Lower leg skin (tissue), 4 donors: ENCODE data around the gene CDR2. TPM values are rescaled to one million over a fixed set of nuclear protein-coding genes. Genes with fewer than 3 reads are reported as not detected.

Experiments used
- DNase-seq, 2 donors: peaks; one replicate each; pipeline ENCODE4 v3.0.0-alpha.2; 2019; ENCODE audit warnings: low spot score in 2 of 2
- H3K4me3 ChIP-seq: fragments of 200-600 bp; sonication (generic); 2 replicates; pipeline ENCODE4 v1.5.1; 2017; ENCODE audit warnings: mild to moderate bottlenecking, low read depth; ENCODE audit not compliant: poor library complexity, severe bottlenecking
- POLR2A ChIP-seq, 2 donors: fragments of 450-650 bp; IDR thresholded peaks; one replicate each; pipeline ENCODE4 v1.6.1; 2016 to 2017; ENCODE audit warnings: antibody characterized with exemption in 2 of 2, mild to moderate bottlenecking in 1 of 2, moderate library complexity in 1 of 2
- WGBS, 2 donors: methylation state at CpG; one replicate each; pipeline ENCODE4 v1.1.5; 2018; 5-methylcytosine and 5-hydroxymethylcytosine counted together
- intact Hi-C: fragments of 100-400 bp; cut with DNase I; formaldehyde crosslinking; loops from one replicate; pipeline ENCODE4 v1.15.0; 2023; ENCODE audit warnings: low total_unique reads
- total RNA-seq, 4 donors: library from RNA; depleted of rRNA; stranded (reverse); fragments of >200 nt; gene quantifications; one replicate each; pipeline ENCODE4 v1.1.0, GENCODE V29; 2016
- TF ChIP-seq, protein P1 (sequence below), 3 donors: fragments of 450-650 bp; IDR thresholded peaks; one replicate each; pipeline ENCODE4 v1.5.1; 2016; ENCODE audit warnings: antibody characterized with exemption in 3 of 3, mild to moderate bottlenecking in 3 of 3, moderate library complexity in 2 of 3

Gene CDR2
- total RNA-seq, 4 donors from 2014 or later, result 8.5 to 30.3 (median 16.2) TPM

DNA sequence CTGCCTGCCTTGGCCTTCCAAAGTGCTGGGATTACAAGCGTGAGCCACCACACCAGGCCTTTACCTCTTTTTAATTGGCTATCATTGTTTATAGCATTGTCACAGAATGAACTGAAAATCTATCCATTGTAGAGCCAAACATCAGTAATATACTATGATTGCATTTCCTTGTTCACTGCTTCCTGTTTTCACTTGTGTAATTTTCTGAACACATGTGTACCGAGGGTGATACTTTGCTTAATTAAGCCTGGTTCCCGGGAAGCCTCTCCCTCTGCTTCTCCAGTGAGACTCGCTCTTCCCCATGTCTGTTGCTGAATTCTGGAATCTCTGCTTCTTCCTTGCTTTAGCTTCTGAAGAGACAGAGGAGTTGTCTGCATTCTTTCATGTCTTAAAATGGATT is 44.1 kb downstream of the CDR2 start:
- H3K4me3 ChIP-seq, result no peak overlapping the region
- intact Hi-C loops, result no loop called here
- WGBS, 2 donors, result 69 to 73% methylated on average over 4 of the region's 4 CpGs
- TF ChIP-seq POLR2A (IDR thresholded peaks at IDR 0.05), result no peak
- TF ChIP-seq, protein P1, sequence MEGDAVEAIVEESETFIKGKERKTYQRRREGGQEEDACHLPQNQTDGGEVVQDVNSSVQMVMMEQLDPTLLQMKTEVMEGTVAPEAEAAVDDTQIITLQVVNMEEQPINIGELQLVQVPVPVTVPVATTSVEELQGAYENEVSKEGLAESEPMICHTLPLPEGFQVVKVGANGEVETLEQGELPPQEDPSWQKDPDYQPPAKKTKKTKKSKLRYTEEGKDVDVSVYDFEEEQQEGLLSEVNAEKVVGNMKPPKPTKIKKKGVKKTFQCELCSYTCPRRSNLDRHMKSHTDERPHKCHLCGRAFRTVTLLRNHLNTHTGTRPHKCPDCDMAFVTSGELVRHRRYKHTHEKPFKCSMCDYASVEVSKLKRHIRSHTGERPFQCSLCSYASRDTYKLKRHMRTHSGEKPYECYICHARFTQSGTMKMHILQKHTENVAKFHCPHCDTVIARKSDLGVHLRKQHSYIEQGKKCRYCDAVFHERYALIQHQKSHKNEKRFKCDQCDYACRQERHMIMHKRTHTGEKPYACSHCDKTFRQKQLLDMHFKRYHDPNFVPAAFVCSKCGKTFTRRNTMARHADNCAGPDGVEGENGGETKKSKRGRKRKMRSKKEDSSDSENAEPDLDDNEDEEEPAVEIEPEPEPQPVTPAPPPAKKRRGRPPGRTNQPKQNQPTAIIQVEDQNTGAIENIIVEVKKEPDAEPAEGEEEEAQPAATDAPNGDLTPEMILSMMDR (IDR thresholded peaks at IDR 0.05), result no peak
- DNase-seq, result no peak

DNA sequence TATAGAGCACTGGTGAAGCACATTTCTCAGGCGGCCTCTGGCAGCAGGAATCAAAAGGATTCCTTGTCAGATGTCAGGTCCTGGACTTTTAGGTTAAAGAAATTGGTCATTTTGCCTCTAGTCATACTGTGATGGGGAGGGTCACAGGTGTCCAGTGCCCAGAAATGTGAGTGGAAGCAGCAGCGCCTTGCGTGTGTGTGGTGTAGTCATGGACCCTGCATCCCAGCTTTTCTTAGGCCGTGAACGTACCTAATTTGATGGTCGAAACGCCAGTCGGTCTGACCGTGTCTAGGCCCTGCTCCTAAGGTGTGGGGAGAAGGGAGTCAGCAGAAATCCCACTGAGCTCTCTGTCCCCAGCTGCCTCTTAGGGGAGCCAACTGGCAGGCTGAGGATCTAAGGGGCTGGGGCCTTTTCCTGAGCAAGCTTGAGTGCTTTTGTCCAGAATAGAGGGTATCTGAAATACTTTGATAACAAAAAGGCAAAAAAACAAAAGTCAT is 45.2 kb downstream of the CDR2 start:
- DNase-seq, result peak in 1 of 2 donors; percentile 68
- no peak for TF ChIP-seq POLR2A (IDR thresholded peaks at IDR 0.05)
- TF ChIP-seq, protein P1 (IDR thresholded peaks at IDR 0.05), result no peak
- WGBS, 2 donors, result 91 to 96% methylated on average over 9 of the region's 9 CpGs
- intact Hi-C loops, result loop anchor here (10.0 kb wide), 1 partner anchor 46 kb away; the partner anchor contains the start of gene CDR2
- H3K4me3 ChIP-seq, result no peak overlapping the region

DNA sequence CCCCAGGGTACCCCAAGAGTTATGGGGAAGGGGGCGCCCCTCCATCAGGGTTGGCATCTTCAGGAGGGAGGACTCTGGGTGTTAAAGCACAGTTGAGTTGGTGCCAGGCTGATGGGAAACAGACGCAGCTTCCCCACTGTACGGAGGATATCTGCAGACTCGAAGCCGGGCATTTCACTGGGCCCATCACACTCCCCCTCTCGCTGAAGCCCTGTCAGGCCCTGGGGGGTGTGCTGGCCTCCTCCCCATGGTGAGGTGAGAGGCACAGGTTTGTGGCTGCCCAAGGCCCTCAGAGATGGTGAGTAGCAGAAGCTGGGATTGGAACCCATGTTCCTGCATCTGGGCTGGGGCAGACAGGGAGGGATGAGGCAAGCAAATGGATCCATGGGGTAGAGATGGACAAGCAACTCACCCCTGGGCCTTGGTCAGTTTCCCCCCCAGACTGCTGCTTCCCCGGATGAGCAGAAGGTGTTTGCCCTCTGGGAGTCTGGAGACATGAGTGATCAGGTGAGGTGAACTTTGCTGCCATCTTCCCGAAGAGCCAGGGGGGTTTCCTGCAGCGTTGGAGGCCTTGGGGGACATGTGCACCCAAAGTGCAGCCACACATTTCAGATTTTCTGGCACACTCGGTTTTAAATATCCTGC is 46.2 kb downstream of the CDR2 start:
- intact Hi-C loops, result loop anchor here (10.0 kb wide), 1 partner anchor 47 kb away; the partner anchor contains the start of gene CDR2
- peak in 1 of 2 donors; percentile 76 for DNase-seq
- TF ChIP-seq, protein P1 (IDR thresholded peaks at IDR 0.05), result no peak
- TF ChIP-seq POLR2A (IDR thresholded peaks at IDR 0.05), result no peak
- H3K4me3 ChIP-seq, result no peak overlapping the region
- 78 to 82% methylated on average over 9 to 10 of the region's 10 CpGs for WGBS, 2 donors

DNA sequence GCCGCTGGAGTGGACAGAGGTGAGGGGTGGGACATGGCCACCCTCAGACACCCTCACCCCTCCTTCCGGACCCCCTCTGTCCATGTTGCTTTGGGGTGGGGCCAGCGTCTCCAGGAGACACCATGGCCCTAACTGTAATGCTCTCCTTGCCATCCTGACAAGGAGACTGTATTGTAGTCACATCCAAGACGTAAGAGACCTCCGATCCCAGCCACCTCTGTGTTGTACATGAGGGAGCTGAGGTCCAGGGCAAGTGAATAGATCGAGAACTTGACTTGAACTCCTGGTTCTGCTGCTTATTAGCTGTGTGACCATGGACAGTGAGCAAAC is 47.0 kb downstream of the CDR2 start:
- 87 to 93% methylated on average over 5 to 6 of the region's 6 CpGs for WGBS, 2 donors
- intact Hi-C loops, result loop anchor here (10.0 kb wide), 1 partner anchor 47 kb away; the partner anchor contains the start of gene CDR2
- DNase-seq, result peak in 1 of 2 donors; percentile 74
- TF ChIP-seq, protein P1 (IDR thresholded peaks at IDR 0.05), result no peak
- TF ChIP-seq POLR2A (IDR thresholded peaks at IDR 0.05), result no peak
- no peak overlapping the region for H3K4me3 ChIP-seq

DNA sequence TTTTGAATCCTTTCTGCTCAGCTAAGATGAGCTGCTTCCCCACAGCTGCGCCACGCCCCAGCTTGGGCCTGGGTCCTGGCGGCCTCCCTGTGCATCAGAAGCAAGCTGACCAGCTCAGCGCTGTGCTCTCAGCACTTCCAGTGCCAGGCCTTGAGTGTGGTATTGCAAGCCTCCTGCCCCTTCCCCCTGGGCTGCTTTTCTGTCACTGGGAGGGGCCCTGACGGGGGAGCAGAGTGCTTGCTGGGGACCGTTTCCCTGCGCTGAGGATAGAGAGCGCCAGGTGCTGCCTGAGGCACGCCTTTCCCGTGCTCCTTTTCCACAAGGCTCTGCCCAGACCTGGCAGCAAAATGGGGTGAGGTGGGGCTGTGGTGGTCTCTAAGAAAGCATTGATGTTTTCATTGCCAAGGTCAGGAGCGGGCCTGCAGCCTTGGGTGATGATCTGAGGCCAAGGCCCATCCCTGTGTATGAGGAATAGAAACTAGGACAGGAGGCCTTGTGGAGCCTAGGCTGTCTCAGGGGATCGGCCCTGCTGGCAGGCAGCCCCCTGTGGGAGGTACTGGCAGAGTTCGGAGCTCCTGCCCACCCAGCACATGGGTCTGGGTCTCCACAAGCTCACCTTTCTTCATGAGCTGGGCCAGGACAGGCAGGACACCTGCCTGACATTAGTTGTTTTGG is 47.5 kb downstream of the CDR2 start:
- TF ChIP-seq, protein P1 (IDR thresholded peaks at IDR 0.05), result no peak
- TF ChIP-seq POLR2A (IDR thresholded peaks at IDR 0.05), result no peak
- peak in 1 of 2 donors; percentile 75 for DNase-seq
- no peak overlapping the region for H3K4me3 ChIP-seq
- intact Hi-C loops, result loop anchor here (10.0 kb wide), 1 partner anchor 48 kb away; the partner anchor contains the start of gene CDR2
- 72 to 83% methylated on average over 11 to 13 of the region's 13 CpGs for WGBS, 2 donors
